ENCODE data around the gene STRN4. TPM values are rescaled to one million over a fixed set of nuclear protein-coding genes. Genes with fewer than 3 reads are reported as not detected.
A peak's percentile ranks its signal among the peaks of the same experiment; 100 is the strongest.
"Not testable (repeated sequence)": the region's sequence is repeated elsewhere in the genome, so short reads cannot be mapped to it uniquely, and the experiment has no call there.

The STRN4 gene
- polyA plus RNA-seq, 1 experiment = 48.1 TPM

DNA sequence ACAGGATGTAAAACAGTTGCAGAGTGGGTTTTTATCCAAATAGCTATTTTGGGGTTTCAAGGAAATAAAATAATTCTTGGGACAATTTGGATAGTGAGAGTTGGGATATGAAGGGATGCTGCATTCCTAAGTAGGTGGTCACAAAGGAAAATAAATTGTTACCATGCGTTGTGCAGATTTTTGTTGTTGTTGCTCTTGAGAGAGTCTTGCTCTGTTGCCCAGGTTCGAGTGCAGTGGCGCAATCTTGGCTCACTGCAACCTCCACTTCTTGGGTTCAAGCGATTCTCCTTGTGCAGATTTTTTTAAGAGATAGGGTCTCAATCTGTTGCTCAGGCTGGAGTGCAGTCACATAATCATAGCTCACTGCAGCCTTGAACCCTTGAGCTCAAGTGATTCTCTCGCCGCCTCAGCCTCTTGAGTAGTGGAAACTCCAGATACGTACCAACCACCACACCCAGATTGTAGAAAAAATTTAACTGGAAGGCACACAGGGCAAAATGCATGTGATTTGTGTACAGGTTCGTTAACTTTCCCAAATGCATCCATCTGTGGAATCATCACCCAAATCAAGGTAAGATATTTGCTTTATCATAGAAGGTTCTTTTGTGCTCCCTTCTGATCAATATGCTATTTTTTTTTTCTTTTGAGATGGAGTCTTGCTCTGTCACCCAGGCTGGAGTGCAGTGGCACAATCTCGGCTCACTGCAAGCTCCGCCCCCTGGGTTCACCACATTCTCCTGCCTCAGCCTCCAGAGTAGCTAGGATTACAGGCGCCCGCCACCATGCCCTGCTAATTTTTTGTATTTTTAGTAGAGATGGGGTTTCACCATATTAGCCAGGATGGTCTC, 26.1 kb upstream of the STRN4 start:
- TF ChIP-seq, protein P1, sequence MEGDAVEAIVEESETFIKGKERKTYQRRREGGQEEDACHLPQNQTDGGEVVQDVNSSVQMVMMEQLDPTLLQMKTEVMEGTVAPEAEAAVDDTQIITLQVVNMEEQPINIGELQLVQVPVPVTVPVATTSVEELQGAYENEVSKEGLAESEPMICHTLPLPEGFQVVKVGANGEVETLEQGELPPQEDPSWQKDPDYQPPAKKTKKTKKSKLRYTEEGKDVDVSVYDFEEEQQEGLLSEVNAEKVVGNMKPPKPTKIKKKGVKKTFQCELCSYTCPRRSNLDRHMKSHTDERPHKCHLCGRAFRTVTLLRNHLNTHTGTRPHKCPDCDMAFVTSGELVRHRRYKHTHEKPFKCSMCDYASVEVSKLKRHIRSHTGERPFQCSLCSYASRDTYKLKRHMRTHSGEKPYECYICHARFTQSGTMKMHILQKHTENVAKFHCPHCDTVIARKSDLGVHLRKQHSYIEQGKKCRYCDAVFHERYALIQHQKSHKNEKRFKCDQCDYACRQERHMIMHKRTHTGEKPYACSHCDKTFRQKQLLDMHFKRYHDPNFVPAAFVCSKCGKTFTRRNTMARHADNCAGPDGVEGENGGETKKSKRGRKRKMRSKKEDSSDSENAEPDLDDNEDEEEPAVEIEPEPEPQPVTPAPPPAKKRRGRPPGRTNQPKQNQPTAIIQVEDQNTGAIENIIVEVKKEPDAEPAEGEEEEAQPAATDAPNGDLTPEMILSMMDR (IDR thresholded peaks at IDR 0.05; ENCODE audit: low read depth, low read length) = no peak
- no peak for DNase-seq (ENCODE audit: low read depth, low spot score)
- CTCF ChIA-PET = interaction anchor here (0.9 to 1.5 kb wide), 3 partner anchors 68 to 261 kb away, joined by 3 to 4 read pairs (median 3); no protein-coding TSS in a partner anchor
- H3K27ac ChIP-seq (ENCODE audit: low read depth, low read length) = no peak overlapping the region
- no peak overlapping the region for H3K4me3 ChIP-seq (ENCODE audit: low read depth, low read length)
- POLR2A ChIA-PET = interaction anchor here (0.6 to 1.5 kb wide), 2 partner anchors 8 to 68 kb away, joined by 5 to 6 read pairs; no protein-coding TSS in a partner anchor
- no peaks in the 10 kb centered on the region for H3K9me3 ChIP-seq (ENCODE audit: control insufficient read depth, insufficient read depth, low read length)
- no peaks in the 10 kb centered on the region for H3K27me3 ChIP-seq (ENCODE audit: control insufficient read depth, insufficient read depth, low read length)

DNA sequence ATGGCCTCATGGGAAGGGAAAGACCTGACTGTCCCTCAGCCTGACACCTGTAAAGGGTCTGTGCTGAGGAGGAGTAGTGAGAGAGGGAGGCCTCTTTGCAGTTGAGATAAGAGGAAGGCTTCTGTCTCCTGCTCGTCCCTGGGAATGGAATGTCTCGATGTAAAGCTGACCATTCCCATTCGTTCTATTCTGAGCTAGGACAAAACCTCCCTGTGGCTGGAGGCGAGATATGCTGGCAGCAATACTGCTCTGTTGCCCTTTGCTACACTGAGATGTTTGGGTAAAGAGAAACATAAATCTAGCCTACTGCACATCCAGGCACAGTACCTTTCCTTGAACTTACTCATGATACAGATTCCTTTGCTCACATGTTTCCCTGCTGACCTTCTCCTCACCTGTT, 22.5 kb upstream of the STRN4 start:
- H3K27me3 ChIP-seq (ENCODE audit: control insufficient read depth, insufficient read depth, low read length); POLR2A ChIA-PET; H3K9me3 ChIP-seq (ENCODE audit: control insufficient read depth, insufficient read depth, low read length); H3K4me3 ChIP-seq (ENCODE audit: low read depth, low read length); DNase-seq (ENCODE audit: low read depth, low spot score); H3K27ac ChIP-seq (ENCODE audit: low read depth, low read length): not testable (repeated sequence)
- CTCF ChIA-PET = interaction anchor here (1.0 kb wide), 1 partner anchor 72 kb away, joined by 5 read pairs; no protein-coding TSS in a partner anchor

DNA sequence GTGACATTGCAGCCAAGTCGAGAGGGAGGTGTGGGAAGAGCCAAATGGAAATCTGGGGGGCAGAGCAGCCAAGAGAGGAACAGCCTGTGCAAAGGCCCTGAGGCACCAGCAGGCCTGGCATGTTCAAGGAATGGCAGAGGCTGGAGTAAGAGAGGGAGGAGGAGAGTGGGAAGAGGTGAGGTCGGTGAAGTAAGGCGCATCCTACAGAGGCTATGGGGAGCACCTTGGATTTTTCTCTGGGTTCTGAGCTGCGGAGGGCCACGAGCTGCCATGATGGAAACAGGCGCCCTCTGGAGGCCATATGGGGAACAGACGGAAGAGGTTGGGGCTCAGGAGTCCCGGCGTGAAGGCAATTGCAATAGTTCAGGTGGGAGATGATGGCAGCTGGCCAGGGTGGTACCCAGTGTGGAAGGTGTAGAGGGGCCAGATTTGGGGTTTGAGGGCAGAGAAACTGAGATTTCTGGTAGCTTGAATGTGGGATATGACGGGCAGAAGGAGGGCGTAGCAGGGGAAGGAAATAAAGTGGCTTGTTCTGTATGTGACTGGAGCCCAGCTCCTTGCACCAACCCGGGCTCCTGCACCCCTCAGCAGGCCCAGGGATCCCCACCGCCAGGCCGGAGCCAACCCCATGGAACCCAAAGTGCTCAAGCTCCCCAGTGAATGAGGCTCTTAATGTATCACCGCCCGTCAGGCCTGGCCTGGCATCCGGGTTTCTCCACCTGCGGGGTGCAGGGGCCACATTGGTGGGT, 20.5 kb upstream of the STRN4 start:
- Histone ChIP-seq H3K27ac (ENCODE audit: low read depth, low read length) (no peak overlapping the region), H3K4me3 (ENCODE audit: low read depth, low read length) (no peak overlapping the region), H3K27me3 (ENCODE audit: control insufficient read depth, insufficient read depth, low read length) (no peaks in the 10 kb centered on the region), H3K9me3 (ENCODE audit: control insufficient read depth, insufficient read depth, low read length) (no peaks in the 10 kb centered on the region)
- ChIA-PET POLR2A (interaction anchor here (1.0 kb wide), 1 partner anchor 11 kb away, joined by 3 read pairs; no protein-coding TSS in a partner anchor), CTCF (interaction anchor here (1.0 to 1.5 kb wide), 7 partner anchors 9 to 213 kb away, joined by 3 to 17 read pairs (median 3); no protein-coding TSS in a partner anchor)
- TF ChIP-seq, protein P1 (IDR thresholded peaks at IDR 0.05; ENCODE audit: low read depth, low read length) = peak; percentile 68
- no peak for DNase-seq (ENCODE audit: low read depth, low spot score)

DNA sequence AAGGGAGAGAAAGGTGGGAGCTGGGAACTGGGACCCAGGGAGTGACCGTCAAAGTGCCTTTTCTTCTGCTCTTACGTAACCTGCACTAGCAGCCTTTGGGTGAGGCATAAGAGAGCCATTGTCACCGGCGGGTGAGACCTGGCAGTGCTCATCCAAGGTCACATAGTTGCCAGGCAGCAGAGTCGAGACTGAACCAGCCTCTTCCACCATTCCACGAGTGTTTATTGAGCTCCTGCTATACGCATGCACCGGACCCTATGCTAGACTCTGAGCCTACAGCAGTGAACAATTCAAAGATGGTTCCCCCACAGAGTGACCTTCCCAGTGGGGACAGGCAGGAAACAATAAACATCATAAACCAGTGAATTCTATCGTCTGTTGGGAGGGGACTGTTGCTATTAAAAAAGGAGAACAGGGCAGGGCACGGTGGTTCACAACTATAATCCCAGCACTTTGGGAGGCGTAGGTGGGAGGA, 18.6 kb upstream of the STRN4 start:
- H3K4me3 ChIP-seq (ENCODE audit: low read depth, low read length) = no peak overlapping the region
- ChIA-PET CTCF (no interaction called here), POLR2A (interaction anchor here (1.3 kb wide), 1 partner anchor 24 kb away, joined by 3 read pairs; the partner anchor contains the start of gene SLC1A5)
- no peaks in the 10 kb centered on the region for H3K27me3 ChIP-seq (ENCODE audit: control insufficient read depth, insufficient read depth, low read length)
- H3K27ac ChIP-seq (ENCODE audit: low read depth, low read length) = no peak overlapping the region
- H3K9me3 ChIP-seq (ENCODE audit: control insufficient read depth, insufficient read depth, low read length) = no peaks in the 10 kb centered on the region
- TF ChIP-seq, protein P1 (IDR thresholded peaks at IDR 0.05; ENCODE audit: low read depth, low read length) = no peak
- no peak for DNase-seq (ENCODE audit: low read depth, low spot score)

DNA sequence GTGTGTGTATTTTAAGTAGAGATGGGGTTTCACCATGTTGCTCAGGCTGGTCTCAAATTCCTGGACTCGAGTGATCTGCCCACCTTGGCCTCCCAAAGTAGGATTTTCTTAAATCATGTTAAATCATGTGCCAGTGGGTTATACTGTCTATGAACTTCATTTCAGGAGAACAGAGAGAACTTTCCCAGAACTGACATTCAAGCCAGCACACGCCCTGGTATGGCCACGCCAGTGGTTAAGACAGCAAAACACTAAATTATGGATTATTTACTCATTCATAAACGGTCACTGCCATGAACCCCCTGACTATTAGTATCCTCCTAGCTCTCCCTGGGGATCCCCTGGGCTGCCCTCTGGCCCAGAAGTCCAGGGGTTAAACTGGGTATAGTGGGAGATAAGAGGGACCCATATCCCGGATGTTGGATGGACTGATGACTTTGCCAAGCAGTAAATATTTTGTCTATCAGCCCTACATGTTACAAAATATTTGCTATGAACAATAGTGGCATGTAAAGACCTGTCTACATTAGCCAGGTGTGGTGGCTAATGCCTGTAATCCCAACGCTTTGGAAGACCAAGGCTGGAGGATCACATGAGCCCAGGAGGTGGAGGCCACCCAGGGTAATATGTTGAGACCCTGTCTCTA, 16.1 kb upstream of the STRN4 start:
- ChIA-PET CTCF (no interaction called here), POLR2A (no interaction called here)
- DNase-seq (ENCODE audit: low read depth, low spot score) = no peak
- Histone ChIP-seq H3K4me3 (ENCODE audit: low read depth, low read length) (no peak overlapping the region), H3K27me3 (ENCODE audit: control insufficient read depth, insufficient read depth, low read length) (no peaks in the 10 kb centered on the region), H3K9me3 (ENCODE audit: control insufficient read depth, insufficient read depth, low read length) (no peaks in the 10 kb centered on the region), H3K27ac (ENCODE audit: low read depth, low read length) (no peak overlapping the region)
- TF ChIP-seq, protein P1 (IDR thresholded peaks at IDR 0.05; ENCODE audit: low read depth, low read length) = no peak

All from AG04450 (cell line).